Measurements from ENCODE around the gene LRRTM3.

Gene LRRTM3

GRCh38 chr10:67112765-67113164, 186.9 kb downstream of the LRRTM3 start:
- in situ Hi-C loops (cut with MboI; ENCODE audit: low sequenced_read_pairs), result no loop called here

DNA sequence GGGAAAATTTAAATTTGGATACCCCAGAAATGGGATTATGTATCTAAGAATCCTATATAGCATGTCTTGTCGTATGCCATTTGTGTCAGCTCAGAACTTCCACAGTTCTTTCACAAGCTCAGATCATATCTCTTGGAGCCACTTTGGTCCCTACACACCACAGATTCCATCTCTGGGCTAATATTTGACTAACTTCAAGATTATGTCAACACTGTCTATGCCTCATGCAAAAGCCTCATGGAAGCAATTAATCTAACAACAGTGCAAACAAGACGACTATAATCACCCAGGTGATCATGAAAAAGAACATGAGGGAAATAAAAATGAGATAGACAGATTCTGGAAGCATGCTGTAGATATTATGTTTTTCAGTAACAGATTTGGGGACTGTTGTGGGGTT, 189.1 kb downstream of the LRRTM3 start:
- in situ Hi-C loops (cut with MboI; ENCODE audit: low sequenced_read_pairs), result no loop called here

GRCh38 chr10:67115972-67116371, 190.1 kb downstream of the LRRTM3 start:
- in situ Hi-C loops (cut with MboI; ENCODE audit: low sequenced_read_pairs), result no loop called here

DNA sequence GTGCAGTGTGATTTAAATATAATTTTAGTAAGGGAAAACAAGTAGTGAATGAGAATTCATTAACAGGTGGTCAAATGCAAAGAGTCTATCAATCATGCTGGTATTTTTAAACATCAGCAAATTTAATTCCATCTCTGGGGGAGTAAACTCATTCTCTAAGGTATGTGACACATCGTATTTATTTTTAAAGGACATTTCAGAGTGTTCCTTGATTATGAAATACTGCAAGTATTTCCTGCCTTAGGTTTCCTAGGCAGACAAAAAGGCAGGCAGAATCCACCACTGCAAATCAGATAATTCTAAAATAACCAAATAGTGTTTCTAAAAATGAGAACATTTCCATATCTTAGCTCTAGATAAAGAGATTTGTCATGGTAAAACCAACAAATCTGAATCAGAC, 193.8 kb downstream of the LRRTM3 start:
- in situ Hi-C loops (cut with MboI; ENCODE audit: low sequenced_read_pairs), result no loop called here

GRCh38 chr10:67127441-67127840, 201.6 kb downstream of the LRRTM3 start:
- in situ Hi-C loops (cut with MboI; ENCODE audit: low sequenced_read_pairs), result no loop called here

- in situ Hi-C loops (cut with MboI; ENCODE audit: low sequenced_read_pairs), result no loop called here
These were observed 214.8 kb downstream of the LRRTM3 start for GRCh38 chr10:67140641-67141040.

- in situ Hi-C loops (cut with MboI; ENCODE audit: low sequenced_read_pairs), result no loop called here
These were observed 215.5 kb downstream of the LRRTM3 start for GRCh38 chr10:67141300-67141699.

DNA sequence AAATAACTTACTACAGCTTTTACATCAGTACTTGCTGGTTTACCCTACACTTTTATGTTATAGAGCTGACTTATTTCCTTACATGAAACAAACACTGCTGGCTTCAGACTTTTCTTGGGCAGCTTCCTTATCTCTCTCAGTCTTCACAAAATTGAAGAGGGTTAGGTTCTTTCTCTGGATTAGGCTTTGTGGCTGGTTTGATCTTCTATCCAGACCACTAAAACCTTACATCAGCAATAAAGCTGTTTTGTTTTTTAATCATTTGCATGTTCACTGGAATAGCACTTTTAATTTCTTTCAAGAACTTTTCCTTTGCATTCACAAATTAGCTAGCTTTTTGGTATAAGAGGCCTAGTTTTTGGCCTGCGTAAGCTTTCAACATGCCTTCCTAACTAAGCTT, 218.7 kb downstream of the LRRTM3 start:
- in situ Hi-C loops (cut with MboI; ENCODE audit: low sequenced_read_pairs), result no loop called here
